Measurements from ENCODE around the gene MTHFR. TPM values are rescaled to one million over a fixed set of nuclear protein-coding genes. Genes with fewer than 3 reads are reported as not detected.

MTHFR gene
- total RNA-seq, 1 donor from 2014 or later = 27.2 TPM

DNA sequence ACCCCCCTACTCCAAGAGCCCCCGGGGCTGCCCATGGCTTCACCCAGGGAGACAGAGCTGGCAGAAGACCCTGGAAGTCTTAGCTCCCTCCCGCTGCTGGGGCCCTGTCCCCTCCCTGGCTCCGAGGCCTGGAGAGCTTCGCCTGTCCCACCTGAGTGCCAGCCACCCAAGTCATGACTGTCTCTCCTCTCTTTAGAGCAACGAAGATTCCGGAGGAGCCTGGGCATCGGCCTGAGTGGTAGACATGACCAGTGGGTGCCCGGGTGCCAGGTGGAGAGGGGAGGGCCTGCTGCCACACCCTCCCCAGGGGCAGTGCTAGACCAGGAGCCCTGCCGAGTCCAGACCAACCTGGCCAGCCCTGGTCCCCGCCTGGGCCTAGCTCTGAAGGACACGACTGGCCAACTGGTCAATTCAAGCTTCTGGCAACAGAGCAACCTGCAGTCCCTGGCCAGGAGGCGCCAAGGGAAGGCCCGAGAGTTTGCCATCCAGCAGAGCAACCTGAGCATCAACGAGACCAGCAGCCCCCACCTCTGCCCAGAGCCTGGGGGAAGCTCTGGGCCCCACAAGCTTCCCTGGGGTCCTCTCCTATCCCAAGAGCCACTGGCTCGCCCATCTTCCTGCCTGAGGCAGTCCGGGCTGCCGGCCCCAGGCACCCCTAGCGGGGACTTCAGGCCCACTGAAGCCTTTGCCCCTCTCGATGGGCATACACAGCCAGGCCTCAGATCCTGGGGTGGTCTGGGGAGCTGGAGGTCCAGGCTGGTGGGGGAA is 39.9 kb downstream of the MTHFR start:
- Mint-ChIP-seq H3K4me1 (ENCODE audit: unreplicated experiment) (no peaks in the 10 kb centered on the region), H3K27ac (ENCODE audit: unreplicated experiment) (no peak overlapping the region), H3K4me3 (ENCODE audit: unreplicated experiment) (no peak overlapping the region), H3K9me3 (ENCODE audit: unreplicated experiment) (no peaks in the 10 kb centered on the region), H3K27me3 (ENCODE audit: unreplicated experiment) (peaks cover 23% of the 10 kb centered on the region), H3K36me3 (ENCODE audit: low read depth, unreplicated experiment) (no peaks in the 10 kb centered on the region)
- DNase-seq (ENCODE audit: low spot score) = no peak
- TF ChIP-seq, protein P1, sequence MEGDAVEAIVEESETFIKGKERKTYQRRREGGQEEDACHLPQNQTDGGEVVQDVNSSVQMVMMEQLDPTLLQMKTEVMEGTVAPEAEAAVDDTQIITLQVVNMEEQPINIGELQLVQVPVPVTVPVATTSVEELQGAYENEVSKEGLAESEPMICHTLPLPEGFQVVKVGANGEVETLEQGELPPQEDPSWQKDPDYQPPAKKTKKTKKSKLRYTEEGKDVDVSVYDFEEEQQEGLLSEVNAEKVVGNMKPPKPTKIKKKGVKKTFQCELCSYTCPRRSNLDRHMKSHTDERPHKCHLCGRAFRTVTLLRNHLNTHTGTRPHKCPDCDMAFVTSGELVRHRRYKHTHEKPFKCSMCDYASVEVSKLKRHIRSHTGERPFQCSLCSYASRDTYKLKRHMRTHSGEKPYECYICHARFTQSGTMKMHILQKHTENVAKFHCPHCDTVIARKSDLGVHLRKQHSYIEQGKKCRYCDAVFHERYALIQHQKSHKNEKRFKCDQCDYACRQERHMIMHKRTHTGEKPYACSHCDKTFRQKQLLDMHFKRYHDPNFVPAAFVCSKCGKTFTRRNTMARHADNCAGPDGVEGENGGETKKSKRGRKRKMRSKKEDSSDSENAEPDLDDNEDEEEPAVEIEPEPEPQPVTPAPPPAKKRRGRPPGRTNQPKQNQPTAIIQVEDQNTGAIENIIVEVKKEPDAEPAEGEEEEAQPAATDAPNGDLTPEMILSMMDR (IDR thresholded peaks at IDR 0.05; ENCODE audit: unreplicated experiment) = no peak

DNA sequence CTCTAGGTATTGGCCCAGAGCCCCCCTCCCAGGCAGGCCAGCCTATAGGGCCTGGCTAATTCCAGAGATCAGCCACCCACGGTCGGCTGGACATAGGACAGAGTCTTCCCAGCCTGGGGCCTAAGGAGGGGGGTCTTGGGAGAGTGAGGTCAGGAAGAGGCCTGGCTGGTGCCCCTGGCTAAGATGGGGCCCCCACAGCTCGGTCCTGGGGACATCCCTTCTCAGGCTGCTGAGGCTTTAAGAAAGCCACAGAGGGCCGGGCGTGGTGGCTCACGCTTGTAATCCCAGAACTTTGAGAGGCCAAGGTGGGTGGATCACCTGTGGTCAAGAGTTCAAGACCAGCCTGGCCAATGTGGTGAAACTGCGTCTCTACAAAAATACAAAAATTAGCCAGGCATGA is 41.2 kb downstream of the MTHFR start:
- Mint-ChIP-seq H3K4me3 (ENCODE audit: unreplicated experiment) (no peak overlapping the region), H3K27ac (ENCODE audit: unreplicated experiment) (no peak overlapping the region), H3K36me3 (ENCODE audit: low read depth, unreplicated experiment) (no peaks in the 10 kb centered on the region), H3K4me1 (ENCODE audit: unreplicated experiment) (no peaks in the 10 kb centered on the region), H3K9me3 (ENCODE audit: unreplicated experiment) (no peaks in the 10 kb centered on the region), H3K27me3 (ENCODE audit: unreplicated experiment) (peaks cover 26% of the 10 kb centered on the region)
- DNase-seq (ENCODE audit: low spot score) = no peak
- TF ChIP-seq, protein P1 (IDR thresholded peaks at IDR 0.05; ENCODE audit: unreplicated experiment) = no peak

DNA sequence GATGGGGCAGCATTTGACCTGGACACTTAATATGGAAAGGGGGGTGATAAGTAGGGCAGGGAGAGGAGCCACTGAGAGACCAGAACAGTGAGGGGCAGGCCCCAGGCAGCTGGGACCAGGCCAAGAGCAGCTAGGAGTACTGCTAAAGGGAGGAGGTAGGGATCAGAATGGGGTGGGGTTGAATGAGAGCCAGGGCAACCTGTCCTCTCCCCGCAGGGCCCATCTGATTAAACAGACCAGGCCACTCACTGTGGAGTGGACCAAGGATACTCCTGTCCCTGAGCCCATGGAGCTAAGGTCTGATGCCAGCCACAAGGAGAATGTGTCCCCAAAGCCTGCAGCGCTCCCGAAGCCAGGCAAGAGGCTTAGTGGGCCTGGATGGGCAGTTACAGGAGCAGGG is 41.6 kb downstream of the MTHFR start:
- TF ChIP-seq, protein P1 (IDR thresholded peaks at IDR 0.05; ENCODE audit: unreplicated experiment) = no peak
- no peaks in the 10 kb centered on the region for H3K4me1 Mint-ChIP-seq (ENCODE audit: unreplicated experiment)
- H3K36me3 Mint-ChIP-seq (ENCODE audit: low read depth, unreplicated experiment) = no peaks in the 10 kb centered on the region
- H3K27me3 Mint-ChIP-seq (ENCODE audit: unreplicated experiment) = peaks cover 26% of the 10 kb centered on the region
- no peak overlapping the region for H3K4me3 Mint-ChIP-seq (ENCODE audit: unreplicated experiment)
- DNase-seq (ENCODE audit: low spot score) = no peak
- no peak overlapping the region for H3K27ac Mint-ChIP-seq (ENCODE audit: unreplicated experiment)
- H3K9me3 Mint-ChIP-seq (ENCODE audit: unreplicated experiment) = no peaks in the 10 kb centered on the region

DNA sequence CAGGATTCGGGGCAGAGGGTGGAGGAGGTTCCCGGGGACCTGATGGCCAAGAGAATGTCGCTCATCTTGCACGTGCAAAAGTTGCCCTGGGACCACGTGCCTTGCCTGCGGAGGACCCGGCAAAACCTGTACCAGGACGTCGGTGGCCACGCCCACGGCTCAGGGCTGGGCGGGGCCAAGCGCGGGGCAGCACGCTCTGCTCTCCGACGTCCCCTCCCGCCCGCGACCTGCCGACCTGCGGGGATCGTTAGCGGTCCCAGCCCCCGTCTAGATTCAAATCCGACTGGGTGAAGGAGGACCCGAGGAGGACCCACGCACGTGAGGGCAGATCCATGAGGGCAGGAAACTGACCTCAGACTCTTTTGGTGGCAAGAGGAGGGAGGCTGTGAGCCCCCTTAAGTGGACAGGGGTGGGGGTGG is 43.8 kb downstream of the MTHFR start, which contains the start of gene C1orf167:
C1orf167 (plus strand) TSS at position 206 of the 419 bp plus-strand sequence. CDS start 2,208 bp downstream, outside the sequence.
- Mint-ChIP-seq H3K27ac (ENCODE audit: unreplicated experiment) (no peak within 1 kb of the TSS), H3K4me3 (ENCODE audit: unreplicated experiment) (no peak within 1 kb of the TSS), H3K27me3 (ENCODE audit: unreplicated experiment) (peaks cover 24% of the 10 kb centered on the region), H3K4me1 (ENCODE audit: unreplicated experiment) (no peaks in the 10 kb centered on the region), H3K36me3 (ENCODE audit: low read depth, unreplicated experiment) (no peaks in the 10 kb centered on the region), H3K9me3 (ENCODE audit: unreplicated experiment) (no peaks in the 10 kb centered on the region)
- no peak for DNase-seq (ENCODE audit: low spot score)
- TF ChIP-seq, protein P1 (IDR thresholded peaks at IDR 0.05; ENCODE audit: unreplicated experiment) = no peak

DNA sequence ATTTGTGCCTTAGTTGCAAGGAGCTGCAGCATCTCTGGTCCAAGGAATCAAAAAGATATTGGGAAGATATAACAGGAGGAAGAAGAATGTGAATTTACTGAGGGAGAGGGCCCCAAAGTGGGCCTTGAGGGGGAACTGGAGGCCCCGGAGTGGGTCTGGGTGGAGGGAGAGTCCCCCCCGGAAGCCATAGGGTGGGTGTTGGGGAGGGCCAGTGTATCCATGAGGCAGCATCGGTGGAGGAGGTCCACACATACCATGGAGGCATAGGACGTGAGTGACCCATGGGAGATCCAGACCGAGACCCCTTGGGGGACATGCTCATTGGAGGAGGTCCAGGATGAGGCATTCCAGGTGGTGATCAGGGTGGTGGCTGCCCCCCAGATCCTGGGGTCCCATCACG is 44.5 kb downstream of the MTHFR start:
- Mint-ChIP-seq H3K36me3 (ENCODE audit: low read depth, unreplicated experiment) (no peaks in the 10 kb centered on the region), H3K4me1 (ENCODE audit: unreplicated experiment) (no peaks in the 10 kb centered on the region), H3K9me3 (ENCODE audit: unreplicated experiment) (no peaks in the 10 kb centered on the region), H3K4me3 (ENCODE audit: unreplicated experiment) (no peak overlapping the region), H3K27ac (ENCODE audit: unreplicated experiment) (no peak overlapping the region), H3K27me3 (ENCODE audit: unreplicated experiment) (peaks cover 24% of the 10 kb centered on the region)
- TF ChIP-seq, protein P1 (IDR thresholded peaks at IDR 0.05; ENCODE audit: unreplicated experiment) = no peak
- DNase-seq (ENCODE audit: low spot score) = no peak
